Stimulated activated CD4-positive, alpha-beta T cell treated with anti-CD3 and anti-CD28 coated beads, Interleukin-4, amount 100 ng/mL, for 24 hours (primary cell): ENCODE results near the gene CPEB1.
"Not testable (repeated sequence)": the region's sequence is repeated elsewhere in the genome, so short reads cannot be mapped to it uniquely, and the experiment has no call there.

ENCODE experiments used
- DNase-seq: peaks from one replicate; pipeline ENCODE4 v3.0.0-alpha.2; 2020

CPEB1 gene

DNA sequence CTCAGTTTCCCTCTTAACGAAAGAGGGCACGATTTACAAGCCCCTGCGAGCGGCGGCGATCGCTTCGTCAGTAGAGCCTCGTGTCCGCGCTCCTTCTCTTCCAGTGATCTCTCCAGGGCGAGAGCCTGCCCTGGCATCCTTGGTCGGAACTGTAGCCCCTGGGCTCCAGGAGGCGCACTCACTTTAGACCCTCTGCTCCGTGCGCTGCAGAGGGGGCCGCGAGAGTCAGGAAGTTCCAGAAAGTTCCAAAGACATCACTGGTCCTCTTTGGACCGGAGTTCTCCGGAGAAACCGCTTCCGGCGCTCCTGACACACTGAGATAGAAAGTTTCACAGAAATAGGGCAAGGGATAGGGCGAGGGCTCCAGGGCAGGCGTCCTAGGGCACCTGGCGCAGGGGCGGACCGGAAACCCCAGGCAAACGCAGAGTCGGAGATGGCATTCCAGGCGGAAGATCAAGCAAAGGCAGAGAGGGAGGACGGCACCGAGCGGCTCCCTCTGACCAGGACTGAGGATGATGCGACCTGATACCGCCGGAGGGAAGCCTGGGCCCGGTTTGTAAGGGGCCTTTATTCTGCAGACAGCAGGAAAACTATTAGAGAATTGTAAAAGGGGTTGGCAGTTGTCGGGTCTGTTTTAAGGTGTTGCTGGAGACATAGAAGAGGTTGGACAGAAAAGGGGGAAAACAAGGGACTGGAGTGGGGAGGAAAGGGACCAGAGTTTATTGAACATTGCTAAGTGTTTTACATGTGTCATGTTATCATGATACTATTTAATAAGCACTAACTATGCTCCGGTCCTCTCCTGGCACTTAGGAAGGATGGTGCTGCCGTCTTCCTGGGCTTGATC lies 1.3 kb upstream of the CPEB1 start:
- no peak for DNase-seq

DNA sequence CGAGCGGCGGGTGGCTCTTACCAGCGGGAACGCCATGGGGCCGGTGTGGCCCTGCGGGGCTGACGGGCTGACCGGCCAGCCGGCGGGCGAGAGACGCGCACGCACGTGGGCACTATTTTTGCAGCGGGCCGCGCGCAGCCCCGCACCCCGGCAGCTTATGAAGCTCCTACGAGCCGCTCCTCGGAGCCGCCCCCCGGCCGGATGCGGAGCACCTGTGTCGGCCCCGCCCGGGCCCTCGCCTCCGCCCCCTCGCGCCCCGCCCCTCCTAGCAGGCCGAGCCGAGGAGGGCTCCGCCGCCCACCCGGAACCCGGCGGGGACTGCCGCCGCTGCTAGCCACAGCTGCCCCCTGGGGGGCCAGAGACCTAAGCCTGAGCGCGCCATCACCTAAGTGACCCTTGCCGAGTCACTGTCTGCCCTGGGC lies 683 bp upstream of the CPEB1 start:
- DNase-seq: peak; percentile 36

DNA sequence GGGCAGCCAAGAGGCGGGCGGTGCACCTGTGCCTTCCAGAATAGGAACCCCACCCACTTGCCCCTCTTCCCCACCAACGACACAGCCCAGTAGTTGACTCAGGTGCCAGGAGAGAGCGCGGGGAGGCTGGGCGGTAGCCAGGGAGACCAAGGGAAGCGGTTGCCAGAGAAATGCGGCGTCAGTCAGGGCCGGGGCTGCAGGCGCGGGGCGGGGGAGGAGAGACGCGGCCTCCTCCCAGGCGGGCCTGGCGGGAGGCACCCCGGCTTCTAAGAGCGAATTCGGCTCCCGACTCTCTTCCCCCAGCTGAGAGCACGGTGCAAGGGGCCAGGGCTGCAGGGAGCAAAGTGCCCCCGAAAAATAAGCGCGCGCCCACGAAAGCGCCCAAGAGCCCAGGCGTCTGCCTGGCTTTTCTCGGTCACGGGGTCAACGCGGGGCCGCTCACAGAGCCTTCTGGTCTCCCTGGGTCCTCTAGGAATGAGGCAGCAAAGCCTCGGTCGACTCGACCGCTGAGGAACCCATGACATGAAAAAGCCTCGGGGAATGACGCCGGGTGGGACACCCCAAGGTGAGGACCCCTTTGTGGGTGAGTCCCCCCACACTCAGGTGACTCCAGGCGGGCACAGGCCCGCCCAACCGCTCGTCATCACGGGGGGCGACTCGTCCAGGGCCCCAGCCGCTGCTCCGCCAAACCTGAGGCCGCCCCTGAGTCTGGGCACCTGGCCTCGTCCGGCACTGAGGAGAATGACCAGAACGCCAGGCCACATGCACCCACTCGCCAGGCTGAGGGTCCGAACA lies 716 bp downstream of the CPEB1 start:
- no peak for DNase-seq

DNA sequence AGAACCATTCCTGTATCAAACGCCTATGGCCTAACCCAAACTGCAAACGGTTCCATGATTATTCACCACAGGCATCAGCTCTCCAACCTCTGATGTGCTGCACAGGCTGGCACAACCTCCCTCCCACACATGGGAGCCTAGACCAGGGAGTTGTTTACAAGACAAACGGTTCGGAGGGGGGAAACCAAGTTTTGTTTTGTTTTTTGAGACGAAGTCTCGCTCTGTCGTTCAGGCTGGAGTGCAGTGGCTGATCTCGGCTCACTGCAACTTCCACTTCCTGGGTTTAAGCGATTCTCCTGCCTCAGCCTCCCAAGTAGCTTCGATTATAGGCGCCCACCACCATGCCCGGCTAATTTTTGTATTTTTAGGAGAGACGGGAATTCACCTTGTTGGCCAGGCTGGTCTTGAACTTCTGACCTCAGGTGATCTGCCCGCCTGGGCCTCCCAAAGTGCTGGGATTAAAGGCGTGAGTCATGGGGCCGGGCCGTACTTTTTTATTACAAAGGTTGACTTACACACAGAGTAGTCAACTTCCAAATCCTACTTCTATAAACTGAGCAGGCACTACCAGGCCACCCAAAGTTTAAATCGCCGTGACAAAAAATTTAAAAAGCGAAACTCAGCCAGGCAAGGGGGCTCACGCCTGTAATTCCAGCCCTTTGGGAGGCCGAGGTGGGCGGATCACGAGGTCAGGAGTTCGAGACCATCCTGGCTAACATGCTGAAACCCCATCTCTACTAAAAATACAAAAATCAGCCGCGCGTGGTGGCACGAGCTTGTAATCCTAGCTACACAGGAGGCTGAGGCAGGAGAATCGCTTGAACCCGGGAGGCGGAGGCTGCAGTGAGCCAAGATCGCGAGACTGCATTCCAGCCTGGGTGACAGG lies 2.0 kb downstream of the CPEB1 start:
- not testable (repeated sequence) for DNase-seq

DNA sequence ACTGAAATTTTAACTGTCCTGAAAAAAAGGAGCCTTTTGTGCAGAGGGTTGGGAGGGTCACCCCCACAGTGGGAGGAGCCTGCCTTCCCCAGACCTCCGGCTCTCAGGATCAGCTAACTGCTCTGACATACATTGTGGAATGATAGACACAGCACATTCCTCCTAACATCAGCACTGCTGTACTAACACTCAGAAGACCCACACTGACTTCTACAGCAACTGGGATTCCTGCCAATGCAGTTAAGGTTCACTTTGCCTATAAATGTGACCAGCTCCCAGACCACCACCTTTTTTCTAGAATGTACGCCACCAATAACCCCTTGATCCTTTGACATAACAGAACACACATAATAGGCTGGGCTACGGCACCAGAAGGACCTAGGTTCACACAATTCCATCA lies 3.2 kb downstream of the CPEB1 start:
- no peak for DNase-seq

DNA sequence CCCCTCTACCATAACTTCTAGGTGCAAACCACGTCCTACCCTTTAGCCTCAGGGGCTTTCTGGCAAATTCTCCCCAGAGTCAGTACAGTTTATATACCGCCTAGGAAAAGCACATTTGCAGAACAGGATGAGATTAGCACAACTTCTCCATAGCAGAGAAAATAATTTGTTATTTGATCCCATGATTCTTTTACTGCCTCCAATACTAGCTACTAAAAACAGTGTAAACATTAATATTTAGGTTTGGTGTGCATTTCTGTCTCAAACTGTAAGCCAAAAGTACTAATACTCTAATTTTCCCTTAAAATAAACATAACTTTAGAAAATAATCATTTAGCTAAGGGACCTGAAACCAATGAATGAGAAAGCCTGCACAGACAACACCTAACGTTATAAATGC lies 4.5 kb downstream of the CPEB1 start:
- DNase-seq: no peak

DNA sequence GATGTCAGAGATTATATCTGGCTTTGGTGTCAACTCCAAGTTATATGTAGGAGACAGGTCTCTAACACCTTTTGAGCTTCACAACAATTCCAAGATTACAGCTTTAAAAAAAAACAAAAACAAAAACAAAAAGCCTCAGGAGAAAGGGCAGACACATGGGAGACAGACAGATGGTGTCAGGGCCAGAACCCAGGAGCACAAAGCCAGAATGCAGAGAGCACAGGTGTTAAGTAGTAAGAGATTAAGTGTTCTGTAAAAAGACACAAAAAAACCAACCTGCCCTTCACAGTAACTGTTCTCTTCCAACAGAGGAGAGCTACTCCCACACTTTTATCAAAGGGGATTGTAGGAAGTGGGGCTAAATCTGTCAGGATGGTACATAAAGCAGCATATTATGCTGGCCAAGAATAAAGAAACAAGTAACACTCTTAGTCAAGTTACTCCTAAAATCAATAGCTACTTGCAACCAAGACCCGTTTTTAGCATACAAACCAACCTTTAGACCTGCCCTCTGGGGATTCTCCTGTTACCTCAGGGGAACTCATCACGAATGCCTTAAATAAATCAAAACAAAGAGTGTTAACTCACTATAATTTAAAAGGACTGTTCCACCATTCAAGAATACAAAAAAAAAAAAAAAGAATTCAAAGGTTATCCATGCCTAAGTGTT lies 5.9 kb downstream of the CPEB1 start:
- no peak for DNase-seq

DNA sequence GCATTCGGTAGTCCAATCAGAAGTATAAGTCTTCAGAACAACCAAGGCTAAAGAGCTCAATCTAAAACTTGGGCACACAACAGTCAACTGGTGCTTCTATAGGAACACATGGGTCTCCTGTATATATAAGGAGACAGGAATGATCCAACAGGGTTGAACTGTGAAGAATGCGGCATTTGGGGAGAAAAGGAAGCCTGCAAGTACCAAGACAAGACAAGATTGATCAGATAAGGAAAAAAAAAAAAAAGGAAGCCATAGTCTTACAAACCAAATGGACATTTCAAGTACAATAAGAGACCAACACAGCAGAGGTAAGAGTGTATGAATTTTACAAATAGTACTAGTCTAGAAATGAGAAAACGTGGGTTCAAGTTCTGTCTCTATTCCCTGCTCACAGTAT lies 6.5 kb downstream of the CPEB1 start:
- DNase-seq: no peak

DNA sequence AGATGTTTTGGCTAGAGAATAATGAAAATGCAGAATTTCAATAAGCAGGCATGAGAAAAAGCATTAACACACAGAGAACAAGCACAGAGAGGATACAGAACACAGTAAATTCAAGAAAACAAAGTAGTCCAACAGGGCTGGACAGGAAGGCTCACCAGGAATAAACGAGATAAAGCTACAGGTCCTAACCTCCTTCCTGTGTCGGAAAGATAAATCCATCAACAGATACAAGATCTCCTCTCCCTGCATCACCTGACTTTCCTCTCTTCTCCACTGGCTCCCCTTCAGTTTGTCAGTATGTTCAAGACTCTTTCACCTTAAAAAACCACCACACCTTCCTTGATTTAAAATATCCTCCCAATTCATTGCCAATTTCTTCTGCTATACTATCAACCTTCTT lies 11.4 kb downstream of the CPEB1 start:
- DNase-seq: no peak

DNA sequence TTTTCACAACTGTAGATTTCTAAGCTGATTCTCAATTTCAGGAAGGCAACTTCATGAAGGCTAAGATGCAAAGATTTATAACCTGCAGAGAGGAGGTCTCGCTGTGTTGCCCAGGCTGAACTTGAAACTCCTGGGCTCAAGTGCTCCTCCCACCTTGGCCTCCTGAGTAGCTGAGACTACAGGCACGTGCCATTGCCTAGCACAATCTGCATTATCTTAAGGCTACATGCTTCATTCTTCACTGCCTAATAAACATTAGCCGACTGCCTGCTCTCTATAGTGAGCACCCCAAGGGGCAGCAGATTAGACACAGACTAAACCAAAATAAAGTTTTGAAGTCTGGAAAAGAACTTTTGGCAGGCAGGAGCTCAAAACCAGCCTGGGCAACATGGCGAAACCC lies 17.1 kb downstream of the CPEB1 start:
- DNase-seq: no peak

DNA sequence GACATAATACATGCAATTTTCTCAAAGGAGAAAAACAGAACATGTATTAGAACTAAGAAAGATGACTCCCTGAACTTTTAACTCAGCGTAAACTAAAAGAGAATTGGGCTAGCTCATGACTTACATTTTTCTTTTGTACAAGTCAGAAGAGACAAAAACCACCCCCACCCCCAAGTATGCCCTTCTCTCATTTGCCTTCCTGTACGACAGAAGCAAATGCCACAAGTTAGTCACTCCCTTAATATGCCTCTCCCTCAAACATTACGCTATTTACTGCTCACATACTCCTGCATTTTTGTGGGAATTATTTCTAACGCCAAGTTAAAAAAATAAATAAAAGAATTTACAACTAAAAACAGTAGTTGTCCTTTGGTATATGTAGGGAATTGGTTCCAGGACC lies 22.0 kb downstream of the CPEB1 start:
- DNase-seq: no peak

DNA sequence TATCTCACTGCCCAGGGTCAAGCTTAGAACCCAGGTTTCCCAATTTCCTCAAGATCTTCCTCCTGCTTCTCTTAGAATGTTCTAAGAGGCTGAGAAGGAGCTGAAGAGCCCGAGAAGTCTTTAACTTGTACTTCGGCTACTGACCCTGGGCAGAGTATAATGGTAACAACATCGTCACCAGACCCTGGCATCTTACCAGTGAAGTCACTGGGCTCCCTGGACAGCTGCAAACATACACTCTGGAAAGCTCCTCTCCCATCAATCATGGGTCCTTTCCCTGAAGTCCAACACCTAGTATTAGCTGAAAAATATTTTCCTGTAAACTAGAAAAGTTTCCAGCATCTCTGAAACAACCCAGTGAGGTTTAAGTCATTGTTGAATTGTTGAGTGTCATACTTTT lies 22.7 kb downstream of the CPEB1 start:
- no peak for DNase-seq

DNA sequence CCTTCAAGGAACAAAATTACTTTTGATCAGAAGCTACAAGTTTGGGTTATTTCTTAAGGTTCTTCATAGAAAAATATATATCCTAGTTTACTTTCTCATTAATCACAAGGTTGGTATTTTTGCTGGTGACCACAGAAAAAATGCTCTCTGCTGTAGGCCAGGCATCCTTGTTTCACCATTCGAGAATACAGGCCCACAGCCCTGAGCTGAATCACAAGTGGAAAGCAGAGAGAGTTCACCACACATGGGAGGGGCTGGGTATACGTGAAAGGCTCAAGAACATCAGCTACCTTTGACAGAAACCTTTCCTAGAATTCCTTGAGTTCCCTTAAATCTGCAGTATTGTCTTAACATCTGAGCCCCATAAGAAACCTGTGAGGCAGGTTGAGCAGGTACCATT lies 23.2 kb downstream of the CPEB1 start:
- DNase-seq: no peak

DNA sequence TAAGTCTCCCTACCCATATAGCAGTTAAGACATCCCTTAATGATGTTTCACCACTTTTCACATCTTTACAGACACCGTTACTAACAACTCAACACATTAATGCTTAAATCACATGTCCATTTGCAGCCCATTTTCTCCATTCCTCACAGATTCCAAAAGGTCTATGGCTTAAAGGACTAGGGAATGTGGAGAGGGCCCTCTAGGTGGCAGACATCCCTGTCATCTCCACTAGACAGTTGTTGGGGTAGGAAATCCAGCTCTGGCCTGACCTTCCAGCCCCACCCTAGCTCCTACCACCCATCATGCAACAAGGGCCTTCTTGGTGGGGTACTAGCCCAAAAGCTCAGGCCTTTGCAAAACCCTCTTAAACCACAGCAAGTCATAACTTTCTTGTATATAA lies 25.2 kb downstream of the CPEB1 start:
- DNase-seq: no peak

DNA sequence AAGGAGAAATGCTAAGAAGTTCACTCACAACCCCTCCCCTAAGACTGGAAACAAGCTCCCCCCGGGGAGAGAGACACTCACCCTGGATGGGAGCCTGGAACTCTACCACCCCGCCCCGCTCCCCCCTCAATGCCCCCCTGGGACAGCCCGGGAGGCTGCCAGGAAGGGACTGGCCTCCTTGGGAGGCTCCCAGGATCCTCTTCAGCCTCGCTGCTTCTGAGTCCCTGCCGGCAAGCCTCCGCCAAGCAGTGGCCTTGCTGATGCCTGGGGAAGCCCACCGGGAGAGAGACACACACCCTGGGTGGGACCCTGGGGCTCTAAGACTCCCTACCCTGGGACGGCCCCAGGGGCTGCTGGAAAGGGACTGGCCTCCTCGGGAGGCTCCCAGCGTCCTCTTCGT lies 33.4 kb downstream of the CPEB1 start:
- no peak for DNase-seq

DNA sequence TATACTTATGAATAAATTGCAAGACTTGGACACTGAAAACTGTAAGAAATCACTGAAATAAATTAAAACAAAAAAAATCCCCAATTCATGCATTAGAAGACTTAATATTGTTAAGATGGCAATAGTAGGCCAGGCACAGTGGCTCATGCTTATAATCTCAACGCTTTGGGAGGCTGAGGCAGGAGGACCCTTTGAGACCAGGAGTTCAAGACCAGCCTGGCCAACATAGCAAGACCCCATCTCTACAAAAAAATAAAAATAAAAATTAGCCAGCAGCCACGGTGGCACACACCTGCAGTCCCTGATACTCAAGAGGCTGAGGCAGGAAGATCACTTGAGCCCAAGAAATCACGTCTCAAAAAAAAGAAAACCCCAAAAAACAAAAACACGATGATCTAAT lies 35.8 kb downstream of the CPEB1 start:
- no peak for DNase-seq

DNA sequence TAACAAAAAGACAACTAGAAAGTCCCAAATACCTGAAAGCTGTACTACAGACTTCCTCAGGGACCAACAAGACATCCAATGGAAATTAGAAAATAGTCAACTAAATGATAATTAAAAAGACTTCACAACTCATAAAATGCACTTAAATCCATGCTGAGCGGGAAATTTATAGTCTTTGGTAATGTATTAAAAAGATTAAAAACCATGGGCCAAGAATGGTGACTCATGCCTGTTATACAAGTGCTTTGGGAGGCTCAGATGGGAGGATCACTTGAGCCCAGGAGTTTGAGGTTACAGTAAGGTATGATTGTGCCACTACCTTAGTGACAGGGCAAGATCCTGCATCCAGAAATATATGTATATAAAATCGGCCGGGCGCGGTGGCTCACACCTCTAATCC lies 45.0 kb downstream of the CPEB1 start:
- no peak for DNase-seq

DNA sequence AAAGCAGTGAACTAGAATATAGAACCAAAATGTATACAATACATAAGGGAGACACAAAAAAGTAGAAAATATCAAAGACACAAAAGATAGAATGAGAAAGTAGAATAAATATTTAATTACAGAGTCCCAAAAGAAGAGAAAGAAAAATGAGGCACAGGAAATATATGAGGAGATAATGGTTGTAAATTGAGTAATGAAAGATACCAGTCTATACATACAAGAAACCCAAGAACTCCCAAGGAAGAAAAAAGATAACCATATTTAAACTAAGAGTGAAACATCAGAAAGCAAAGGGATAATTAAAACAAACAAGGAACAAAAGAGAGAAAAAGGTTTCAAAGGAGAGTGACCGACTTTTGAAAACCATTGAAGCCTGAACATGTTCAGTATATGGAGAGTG lies 47.3 kb downstream of the CPEB1 start:
- DNase-seq: no peak

DNA sequence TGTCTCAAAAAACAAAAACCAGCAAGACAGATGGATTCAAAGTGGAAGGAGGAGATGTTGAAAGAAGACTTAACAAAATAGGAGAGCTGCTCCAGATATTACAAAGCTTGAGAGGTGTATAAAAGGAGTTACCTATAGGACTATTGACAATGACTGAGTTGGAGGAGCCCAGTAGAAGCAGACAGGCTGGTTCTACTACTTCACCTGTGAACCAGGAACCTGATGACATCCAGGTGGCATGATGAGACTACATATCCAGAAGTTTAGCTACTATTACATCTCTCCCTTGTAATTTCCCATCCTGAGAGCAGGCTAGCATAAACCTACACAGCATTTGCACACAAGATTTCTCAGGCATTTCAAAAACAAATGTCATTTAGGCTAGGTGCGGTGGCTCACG lies 49.3 kb downstream of the CPEB1 start:
- no peak for DNase-seq

DNA sequence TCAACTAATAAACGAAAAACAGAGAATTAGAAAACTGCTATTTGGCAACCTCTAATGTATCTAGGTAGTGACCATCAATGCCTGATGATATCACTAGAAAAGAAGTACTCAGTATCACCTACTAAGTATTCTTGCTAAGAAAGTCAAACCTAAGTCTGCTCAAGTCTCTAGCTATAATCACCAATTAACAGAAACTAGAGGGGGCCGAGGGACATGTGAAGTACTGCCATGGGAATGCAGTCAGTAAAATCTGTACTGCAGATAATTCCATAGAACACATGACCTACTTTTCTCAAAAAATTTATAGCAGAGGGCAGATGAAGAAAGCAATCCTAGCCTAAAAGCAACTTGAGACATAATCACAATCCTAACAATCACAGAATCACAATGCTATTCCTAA lies 51.4 kb downstream of the CPEB1 start:
- DNase-seq: no peak

DNA sequence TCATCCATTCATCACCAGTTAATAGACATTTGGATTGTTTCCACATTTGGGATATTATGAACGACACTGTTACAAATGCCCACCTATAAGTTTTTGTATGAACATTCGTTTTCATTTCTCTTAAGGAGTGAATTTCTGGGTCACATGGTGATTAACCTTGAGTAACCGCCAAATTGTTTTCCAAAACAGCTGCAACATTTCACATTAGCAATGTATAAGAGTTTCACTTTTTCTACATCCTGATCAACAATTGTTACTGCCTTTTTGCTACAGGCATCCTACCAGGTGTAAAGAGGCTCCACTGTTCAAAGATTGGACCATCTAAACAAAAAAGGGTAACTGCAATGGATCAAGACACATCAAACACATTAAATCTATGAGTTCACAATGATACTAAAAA lies 52.0 kb downstream of the CPEB1 start:
- DNase-seq: no peak

DNA sequence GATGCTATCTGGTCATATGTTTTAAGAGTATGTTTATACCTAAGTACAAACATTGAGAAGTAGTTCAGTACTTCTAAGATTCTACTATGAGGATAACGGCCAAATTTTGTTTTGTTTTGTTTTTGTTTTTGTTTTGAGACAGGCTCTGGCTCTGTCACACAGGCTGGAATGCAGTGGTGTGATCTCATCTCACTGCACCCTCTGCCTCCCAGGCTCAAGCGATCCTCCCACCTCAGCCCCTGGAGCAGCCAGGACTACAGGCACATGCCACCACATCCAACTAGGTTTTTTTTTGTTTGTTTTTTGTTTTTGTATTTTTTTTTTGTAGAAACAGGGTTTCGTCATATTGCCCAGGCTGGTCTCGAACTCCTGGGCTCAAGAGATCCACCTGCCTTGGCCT lies 59.4 kb downstream of the CPEB1 start:
- no peak for DNase-seq

DNA sequence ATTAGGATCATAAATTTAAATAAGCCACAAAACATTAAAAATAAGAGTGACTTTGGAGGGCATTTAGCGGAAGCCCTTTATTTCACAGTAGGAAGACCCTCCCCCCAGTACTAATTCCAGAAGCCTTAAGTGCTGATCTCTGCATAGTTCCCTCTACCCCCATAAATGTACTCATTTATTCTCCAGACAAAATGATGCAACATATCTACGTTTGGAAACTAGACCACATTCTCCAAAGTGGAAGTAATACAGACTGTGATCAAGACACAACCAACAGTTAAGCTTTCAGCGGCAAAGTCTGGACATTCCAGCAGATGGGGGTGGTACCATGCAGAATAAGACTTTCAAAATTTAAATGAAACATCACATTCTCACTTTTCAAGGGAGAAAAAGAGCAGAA lies 62.1 kb downstream of the CPEB1 start:
- no peak for DNase-seq
